Astrocyte (in vitro differentiated cells and primary cell): Measurements from ENCODE around the gene RITA1.

Source experiments
- CTCF ChIP-seq: IDR thresholded peaks from 2 replicates; pipeline ENCODE4 v1.5.1; 2011; ENCODE audit warnings: low read depth, mild to moderate bottlenecking, inconsistent platforms, low read length, moderate library complexity; ENCODE audit not compliant: insufficient read depth
- EZH2 ChIP-seq: IDR thresholded peaks from 2 replicates; pipeline ENCODE4 v1.6.1; 2012; ENCODE audit warnings: mild to moderate bottlenecking, low read length, inconsistent platforms; ENCODE audit not compliant: insufficient read depth

DNA sequence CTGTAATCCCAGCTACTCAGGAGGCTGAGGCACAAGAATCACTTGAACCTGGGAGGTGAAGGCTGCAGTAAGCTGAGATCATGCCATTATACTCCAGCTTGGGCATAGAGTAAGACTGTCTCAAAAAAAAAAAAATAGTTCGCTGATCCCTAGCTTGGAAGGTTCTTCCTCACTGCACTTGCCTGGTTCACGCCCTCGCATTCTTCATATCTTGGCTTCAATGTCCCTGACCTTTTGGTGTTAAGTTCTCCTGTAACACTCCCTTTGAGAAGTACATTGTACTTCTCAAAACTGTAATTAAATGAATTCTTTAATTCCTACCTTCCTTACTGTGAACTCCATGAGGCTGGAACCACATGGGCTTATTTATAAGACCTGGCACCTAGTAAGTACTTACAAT is 19.3 kb downstream of the RITA1 start:
- no peak for TF ChIP-seq CTCF
- no peak for TF ChIP-seq EZH2
